Kidney epithelial cell (primary cell): ENCODE results near the gene TOPORS. TPM values are rescaled to one million over a fixed set of nuclear protein-coding genes. Genes with fewer than 3 reads are reported as not detected.

Experiments
- DNase-seq: peaks from one replicate; pipeline ENCODE4 v3.0.0-alpha.2; 2010; ENCODE audit warnings: low read depth
- H3K27me3 ChIP-seq: 2 replicates; pipeline ENCODE4 v1.6.0; 2011; ENCODE audit warnings: low read length; ENCODE audit not compliant: control insufficient read depth, insufficient read depth
- H3K36me3 ChIP-seq: 2 replicates; pipeline ENCODE4 v1.5.1; 2011; ENCODE audit warnings: low read length; ENCODE audit not compliant: control insufficient read depth, insufficient read depth
- H3K4me3 ChIP-seq: 2 replicates; pipeline ENCODE4 v1.5.1; 2011; ENCODE audit warnings: low read depth, mild to moderate bottlenecking, control low read depth, low read length
- total RNA-seq: library from RNA; depleted of rRNA; stranded (reverse); fragments of >200 nt; gene quantifications from 2 replicates; pipeline ENCODE4 v1.2.3, GENCODE V29; 2015
- TF ChIP-seq, protein P1 (sequence below): IDR thresholded peaks from 2 replicates; pipeline ENCODE4 v1.5.1; 2011; ENCODE audit warnings: mild to moderate bottlenecking, moderate library complexity, low read length, control low read depth, inconsistent platforms; ENCODE audit not compliant: insufficient read depth, poor library complexity, severe bottlenecking

TOPORS gene
- total RNA-seq, 1 donor from 2014 or later = 15.4 TPM

DNA sequence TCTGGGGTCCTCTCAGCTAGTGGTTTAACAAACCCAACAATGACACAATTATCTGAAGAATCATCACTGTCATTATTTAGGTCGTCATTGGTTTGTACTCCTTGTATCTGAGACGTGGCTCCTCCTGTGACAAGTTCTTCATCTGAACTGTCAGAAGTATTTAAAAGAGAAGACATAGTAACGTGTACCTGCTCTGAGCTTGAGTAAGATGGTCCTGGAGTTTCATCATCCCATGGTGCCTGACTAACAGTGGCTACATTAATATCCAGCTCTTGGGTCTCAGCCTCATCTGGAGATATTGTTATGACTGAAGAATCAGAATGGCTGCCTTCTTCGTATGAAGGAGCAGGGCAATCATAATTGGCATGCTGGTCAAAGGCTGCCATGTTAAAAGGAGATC lies 9.3 kb downstream of the TOPORS start:
- TF ChIP-seq, protein P1, sequence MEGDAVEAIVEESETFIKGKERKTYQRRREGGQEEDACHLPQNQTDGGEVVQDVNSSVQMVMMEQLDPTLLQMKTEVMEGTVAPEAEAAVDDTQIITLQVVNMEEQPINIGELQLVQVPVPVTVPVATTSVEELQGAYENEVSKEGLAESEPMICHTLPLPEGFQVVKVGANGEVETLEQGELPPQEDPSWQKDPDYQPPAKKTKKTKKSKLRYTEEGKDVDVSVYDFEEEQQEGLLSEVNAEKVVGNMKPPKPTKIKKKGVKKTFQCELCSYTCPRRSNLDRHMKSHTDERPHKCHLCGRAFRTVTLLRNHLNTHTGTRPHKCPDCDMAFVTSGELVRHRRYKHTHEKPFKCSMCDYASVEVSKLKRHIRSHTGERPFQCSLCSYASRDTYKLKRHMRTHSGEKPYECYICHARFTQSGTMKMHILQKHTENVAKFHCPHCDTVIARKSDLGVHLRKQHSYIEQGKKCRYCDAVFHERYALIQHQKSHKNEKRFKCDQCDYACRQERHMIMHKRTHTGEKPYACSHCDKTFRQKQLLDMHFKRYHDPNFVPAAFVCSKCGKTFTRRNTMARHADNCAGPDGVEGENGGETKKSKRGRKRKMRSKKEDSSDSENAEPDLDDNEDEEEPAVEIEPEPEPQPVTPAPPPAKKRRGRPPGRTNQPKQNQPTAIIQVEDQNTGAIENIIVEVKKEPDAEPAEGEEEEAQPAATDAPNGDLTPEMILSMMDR = no peak
- DNase-seq = no peak
- Histone ChIP-seq H3K4me3 (no peak overlapping the region), H3K27me3 (no peaks in the 10 kb centered on the region), H3K36me3 (no peaks in the 10 kb centered on the region)

DNA sequence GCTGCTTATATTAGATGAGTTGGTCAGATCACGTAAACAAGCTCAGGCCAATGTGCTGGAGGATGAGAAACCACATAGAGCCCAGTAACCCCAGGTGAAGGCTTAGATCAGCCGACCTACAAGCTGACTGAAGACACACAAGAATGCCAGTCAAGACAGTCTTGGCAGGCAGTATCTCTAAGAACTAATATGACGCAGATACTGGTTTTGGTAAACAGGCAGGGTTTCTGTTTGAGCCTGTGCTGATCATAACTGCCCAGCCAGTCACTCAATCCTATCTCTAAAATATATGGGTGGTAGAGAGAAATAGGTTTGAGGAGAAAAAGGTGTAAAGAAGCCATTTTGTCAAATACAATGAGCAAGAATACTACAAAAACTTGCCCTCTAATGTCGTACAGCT lies 18.6 kb downstream of the TOPORS start:
- TF ChIP-seq, protein P1 = no peak
- no peak overlapping the region for H3K4me3 ChIP-seq
- H3K36me3 ChIP-seq = no peaks in the 10 kb centered on the region
- no peak for DNase-seq
- H3K27me3 ChIP-seq = no peaks in the 10 kb centered on the region

DNA sequence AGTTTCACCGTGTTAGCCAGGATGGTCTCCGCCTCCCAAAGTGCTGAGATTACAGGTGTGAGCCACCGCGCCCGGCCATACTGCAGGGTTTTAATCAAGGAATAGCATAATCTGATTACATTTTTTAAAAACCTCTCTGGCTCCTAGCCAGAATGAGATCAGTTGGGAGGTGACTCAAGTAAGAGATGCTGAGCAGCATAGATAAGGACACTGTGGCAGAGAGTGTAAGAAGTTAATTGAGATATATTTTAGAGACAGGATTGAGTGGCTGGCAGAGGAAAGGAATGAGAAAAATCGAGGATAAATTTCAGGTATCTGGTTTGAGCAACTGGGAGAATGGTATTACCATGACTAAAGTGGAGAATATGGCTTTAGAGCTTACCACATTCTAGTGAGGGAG lies 19.1 kb downstream of the TOPORS start:
- TF ChIP-seq, protein P1 = no peak
- Histone ChIP-seq H3K36me3 (no peaks in the 10 kb centered on the region), H3K27me3 (no peaks in the 10 kb centered on the region), H3K4me3 (no peak overlapping the region)
- DNase-seq = no peak

DNA sequence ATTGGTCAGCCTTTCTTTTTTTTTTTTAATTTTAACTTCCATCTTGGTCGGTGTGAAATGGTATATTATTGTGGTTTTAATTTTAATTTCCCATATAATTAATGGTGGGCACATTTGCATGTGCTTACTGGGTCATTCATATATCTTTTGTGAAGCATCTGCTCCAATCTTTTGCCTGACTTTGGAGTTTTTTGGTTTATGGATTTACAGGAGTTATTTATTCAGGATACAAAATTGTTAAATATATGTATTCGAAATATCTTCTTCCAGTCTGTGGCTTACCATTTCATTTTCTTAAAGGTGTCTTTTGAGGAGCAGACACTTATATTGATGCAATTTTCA lies 25.7 kb downstream of the TOPORS start:
- DNase-seq = no peak
- peak overlapping the region; percentile 60 for H3K4me3 ChIP-seq
- TF ChIP-seq, protein P1 = no peak
- no peaks in the 10 kb centered on the region for H3K27me3 ChIP-seq
- H3K36me3 ChIP-seq = no peaks in the 10 kb centered on the region

DNA sequence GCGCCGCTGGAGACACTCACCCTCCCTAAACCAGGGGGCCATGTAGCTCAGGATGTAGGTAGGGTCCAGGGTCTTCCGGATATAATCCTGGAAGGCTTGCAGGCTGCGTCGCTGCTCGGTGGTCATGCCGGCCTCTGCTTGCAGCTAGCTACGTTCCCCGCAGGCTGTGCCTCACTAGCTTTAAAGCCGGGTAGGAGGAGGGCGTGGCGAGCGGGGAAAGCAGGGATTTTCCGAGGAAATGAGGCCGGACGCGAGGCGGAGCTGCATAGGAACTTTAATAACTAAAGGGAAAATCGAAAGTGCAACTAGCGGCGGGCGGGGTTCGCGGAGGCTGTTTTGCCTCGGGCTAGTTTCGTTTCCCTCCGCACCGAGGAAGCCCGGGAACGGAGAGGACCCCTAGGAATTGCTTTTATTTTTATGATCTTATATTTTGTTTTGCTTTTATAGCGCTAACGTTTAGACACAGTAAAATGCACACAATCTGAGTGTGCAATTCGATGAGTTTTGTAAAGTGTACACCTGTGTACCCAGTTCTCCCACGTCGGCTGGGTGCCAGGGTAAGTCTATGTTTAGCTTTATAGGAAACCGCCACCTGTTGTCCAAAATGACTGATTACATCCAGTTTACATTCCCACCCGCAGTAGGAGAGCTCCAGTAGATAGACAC lies 26.2 kb downstream of the TOPORS start, which contains the start of gene RIGI:
Gene RIGI (minus strand): TSS at position 156 of the 666 bp plus-strand sequence. CDS start 30 bp downstream, at position 126.
- peak within 1 kb of the TSS; percentile 60 for H3K4me3 ChIP-seq
- TF ChIP-seq, protein P1 = peak; percentile 52
- no peaks in the 10 kb centered on the region for H3K36me3 ChIP-seq
- DNase-seq = peak; percentile 77
- H3K27me3 ChIP-seq = no peaks in the 10 kb centered on the region

DNA sequence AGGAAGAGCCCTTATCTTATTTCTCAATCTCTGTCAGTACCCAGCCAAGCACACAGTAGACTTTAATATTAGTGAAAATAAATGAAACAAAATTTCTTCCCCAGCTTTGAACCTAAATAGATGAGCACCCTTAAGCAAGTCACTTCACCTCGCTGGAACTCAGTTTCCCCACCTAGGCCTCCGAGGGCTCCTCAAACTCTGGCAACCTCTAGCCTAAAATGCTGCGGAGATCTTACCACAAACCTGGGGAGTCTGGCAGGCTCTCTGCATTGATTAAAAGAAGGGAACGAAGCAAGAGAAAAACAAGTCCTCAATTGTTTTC lies 26.7 kb downstream of the TOPORS start:
- H3K4me3 ChIP-seq = peak overlapping the region; percentile 60
- DNase-seq = no peak
- no peaks in the 10 kb centered on the region for H3K27me3 ChIP-seq
- TF ChIP-seq, protein P1 = no peak
- no peaks in the 10 kb centered on the region for H3K36me3 ChIP-seq
